ENCODE results near the gene ZKSCAN8.

ZKSCAN8 gene

GRCh38 chr6:28124971-28125353, 16.7 kb upstream of the ZKSCAN8 start:
- H3K9me3 Mint-ChIP-seq = no peaks in the 10 kb centered on the region
- peak in 1 of 2 donors; percentile 14 for ATAC-seq (replicated peaks)
- no peaks in the 10 kb centered on the region for H3K27me3 Mint-ChIP-seq
- peak overlapping the region; percentile 93 to 98 for H3K4me3 Mint-ChIP-seq
- H3K4me1 Mint-ChIP-seq = peaks cover 29 to 45% of the 10 kb centered on the region in 2 donors
- H3K36me3 Mint-ChIP-seq = peaks cover 29 to 46% of the 10 kb centered on the region in 2 donors
- no peak for DNase-seq
- H3K27ac Mint-ChIP-seq = peak overlapping the region; percentile 91

DNA sequence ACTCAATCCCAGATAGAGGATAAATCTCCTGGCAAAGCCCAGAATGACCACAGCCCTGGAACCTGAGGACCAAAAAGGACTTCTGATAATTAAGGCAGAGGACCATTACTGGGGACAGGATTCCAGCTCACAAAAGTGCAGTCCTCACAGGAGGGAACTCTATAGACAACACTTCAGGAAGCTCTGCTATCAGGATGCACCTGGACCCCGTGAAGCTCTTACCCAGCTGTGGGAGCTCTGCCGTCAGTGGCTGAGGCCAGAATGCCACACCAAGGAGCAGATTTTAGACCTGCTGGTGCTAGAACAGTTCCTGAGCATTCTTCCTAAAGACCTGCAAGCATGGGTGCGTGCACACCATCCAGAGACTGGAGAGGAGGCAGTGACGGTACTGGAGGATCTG, 16.3 kb upstream of the ZKSCAN8 start:
- Mint-ChIP-seq H3K27me3 (no peaks in the 10 kb centered on the region), H3K36me3 (peaks cover 26 to 42% of the 10 kb centered on the region in 2 donors), H3K4me3 (peak overlapping the region; percentile 93 to 98), H3K27ac (peak overlapping the region; percentile 71), H3K9me3 (no peaks in the 10 kb centered on the region), H3K4me1 (peaks cover 29 to 47% of the 10 kb centered on the region in 2 donors)
- ATAC-seq (replicated peaks) (no peak), DNase-seq (no peak)

GRCh38 chr6:28134015-28134414, 7.7 kb upstream of the ZKSCAN8 start:
- no peak for ATAC-seq (replicated peaks)
- H3K27ac Mint-ChIP-seq = no peak overlapping the region
- no peak overlapping the region for H3K4me3 Mint-ChIP-seq
- peaks cover 28 to 60% of the 10 kb centered on the region in 2 donors for H3K4me1 Mint-ChIP-seq
- no peaks in the 10 kb centered on the region for H3K27me3 Mint-ChIP-seq
- peaks cover 19 to 22% of the 10 kb centered on the region in 2 donors for H3K36me3 Mint-ChIP-seq
- DNase-seq = no peak
- no peaks in the 10 kb centered on the region for H3K9me3 Mint-ChIP-seq

DNA sequence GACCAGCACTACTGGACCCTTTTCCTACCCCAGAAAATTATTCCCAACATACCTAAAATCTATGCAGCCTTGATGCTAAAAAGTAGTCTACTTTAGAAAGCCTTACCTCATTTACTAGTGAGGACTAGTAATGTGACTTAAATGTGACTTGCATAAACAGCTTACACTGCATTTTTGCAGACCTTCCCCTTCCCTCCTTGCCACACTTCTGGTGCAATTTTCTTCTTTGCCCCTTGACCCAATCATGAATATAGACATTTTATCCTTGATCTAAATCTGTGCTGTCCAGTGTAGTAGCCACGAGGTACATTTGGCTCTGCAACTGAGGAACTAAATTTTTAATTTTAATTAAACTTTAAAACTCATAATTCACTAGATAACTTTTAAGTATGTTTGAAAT, 7.0 kb upstream of the ZKSCAN8 start:
- no peaks in the 10 kb centered on the region for H3K9me3 Mint-ChIP-seq
- peaks cover 15 to 16% of the 10 kb centered on the region in 2 donors for H3K36me3 Mint-ChIP-seq
- DNase-seq (no peak), ATAC-seq (replicated peaks) (no peak)
- H3K27ac Mint-ChIP-seq = no peak overlapping the region
- H3K4me3 Mint-ChIP-seq = no peak overlapping the region
- no peaks in the 10 kb centered on the region for H3K27me3 Mint-ChIP-seq
- H3K4me1 Mint-ChIP-seq = peaks cover 25 to 54% of the 10 kb centered on the region in 2 donors

DNA sequence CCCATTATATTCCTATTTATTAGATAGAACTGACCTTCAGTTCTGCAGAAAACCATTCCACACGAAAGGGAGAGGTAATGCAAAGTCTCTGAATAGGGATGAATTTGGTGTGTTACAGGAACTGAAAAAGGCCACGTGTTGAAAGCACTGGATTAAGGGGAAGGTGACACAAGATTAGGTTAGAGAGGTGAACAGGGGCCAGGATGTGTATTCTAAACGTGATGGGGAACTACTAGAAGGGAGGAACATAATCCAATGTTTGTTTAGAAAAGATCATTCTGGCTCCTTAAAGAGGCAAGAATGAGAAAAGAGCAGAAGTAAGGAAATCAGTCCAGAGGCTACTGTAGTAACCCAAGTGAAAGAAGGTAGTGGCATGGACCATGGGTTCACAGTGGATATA, 6.3 kb upstream of the ZKSCAN8 start:
- Mint-ChIP-seq H3K9me3 (no peaks in the 10 kb centered on the region), H3K4me1 (peaks cover 28 to 57% of the 10 kb centered on the region in 2 donors), H3K27me3 (no peaks in the 10 kb centered on the region), H3K27ac (peak overlapping the region; percentile 96), H3K4me3 (peak overlapping the region; percentile 94 to 99), H3K36me3 (peaks cover 14 to 15% of the 10 kb centered on the region in 2 donors)
- DNase-seq (no peak), ATAC-seq (replicated peaks) (no peak)

GRCh38 chr6:28136585-28137504, 4.8 kb upstream of the ZKSCAN8 start:
- H3K36me3 Mint-ChIP-seq = peaks cover 11% of the 10 kb centered on the region in 2 donors

GRCh38 chr6:28137505-28137981, 4.1 kb upstream of the ZKSCAN8 start:
- peak; percentile 47 for DNase-seq
- Mint-ChIP-seq H3K27ac (peak overlapping the region; percentile 96), H3K9me3 (no peaks in the 10 kb centered on the region), H3K27me3 (no peaks in the 10 kb centered on the region), H3K4me3 (peak overlapping the region; percentile 94 to 99), H3K36me3 (peaks cover 11% of the 10 kb centered on the region in 2 donors), H3K4me1 (peaks cover 31 to 61% of the 10 kb centered on the region in 2 donors)
- ATAC-seq (replicated peaks) = peak; percentile 80

More at GRCh38 chr6:28136585-28137504, 4.8 kb upstream of the ZKSCAN8 start:
- H3K27ac Mint-ChIP-seq = peak overlapping the region; percentile 96
- no peaks in the 10 kb centered on the region for H3K27me3 Mint-ChIP-seq
- peak overlapping the region; percentile 94 to 99 for H3K4me3 Mint-ChIP-seq
- ATAC-seq (replicated peaks) (peak; percentile 57 to 62), DNase-seq (peak; percentile 82)
- H3K9me3 Mint-ChIP-seq = no peaks in the 10 kb centered on the region
- peaks cover 31 to 61% of the 10 kb centered on the region in 2 donors for H3K4me1 Mint-ChIP-seq

DNA sequence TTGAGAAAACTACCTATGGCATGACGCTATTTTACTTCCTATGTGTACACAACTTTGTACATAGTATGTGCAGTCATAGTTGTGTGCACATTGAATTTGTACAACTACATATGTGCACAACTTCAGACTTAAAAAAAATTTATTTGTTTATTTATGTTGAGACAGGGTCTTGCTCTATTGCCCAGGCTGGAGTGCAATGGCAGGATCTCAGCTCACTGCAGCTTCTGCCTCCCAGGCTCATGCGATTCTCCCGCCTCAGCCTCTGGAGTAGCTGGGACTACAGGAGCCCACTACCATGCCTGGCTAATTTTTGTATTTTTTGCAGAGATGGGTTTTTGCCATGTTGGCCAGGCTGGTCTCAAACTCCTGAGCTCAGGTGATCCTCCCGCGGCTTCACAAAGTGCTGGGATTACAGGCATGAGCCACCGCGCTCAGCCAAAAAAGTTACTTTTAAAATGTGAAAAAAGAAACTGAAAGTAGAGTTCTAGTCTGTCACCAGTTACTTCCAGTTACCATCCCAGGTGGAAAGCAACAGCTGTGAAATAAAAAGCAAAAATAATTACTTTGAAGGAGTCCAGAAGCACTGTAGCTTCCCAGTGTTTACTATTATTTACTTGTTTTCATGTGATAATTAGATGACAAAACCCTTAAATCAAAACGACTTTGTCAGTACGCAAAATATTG, 1.7 kb upstream of the ZKSCAN8 start:
- DNase-seq = no peak
- no peak for ATAC-seq (replicated peaks)
- peaks cover 11 to 15% of the 10 kb centered on the region in 2 donors for H3K36me3 Mint-ChIP-seq
- H3K4me1 Mint-ChIP-seq = peaks cover 27 to 54% of the 10 kb centered on the region in 2 donors
- H3K4me3 Mint-ChIP-seq = peak overlapping the region; percentile 70 to 79
- H3K9me3 Mint-ChIP-seq = no peaks in the 10 kb centered on the region
- H3K27ac Mint-ChIP-seq = peak overlapping the region; percentile 42
- no peaks in the 10 kb centered on the region for H3K27me3 Mint-ChIP-seq

- Mint-ChIP-seq H3K27me3 (no peaks in the 10 kb centered on the region), H3K27ac (peak overlapping the region; percentile 42), H3K36me3 (peaks cover 17 to 18% of the 10 kb centered on the region in 2 donors), H3K4me3 (peak overlapping the region; percentile 79 to 98), H3K9me3 (no peaks in the 10 kb centered on the region), H3K4me1 (peaks cover 24 to 48% of the 10 kb centered on the region in 2 donors)
- no peak for DNase-seq
- no peak for ATAC-seq (replicated peaks)
Observed at GRCh38 chr6:28140616-28141015, 1.1 kb upstream of the ZKSCAN8 start.

- no peak for DNase-seq
- Mint-ChIP-seq H3K9me3 (no peaks in the 10 kb centered on the region), H3K4me3 (peak overlapping the region; percentile 98), H3K27ac (peak overlapping the region; percentile 96), H3K36me3 (peaks cover 17 to 20% of the 10 kb centered on the region in 2 donors), H3K4me1 (peaks cover 25 to 45% of the 10 kb centered on the region in 2 donors), H3K27me3 (no peaks in the 10 kb centered on the region)
- ATAC-seq (replicated peaks) = no peak
Observed at GRCh38 chr6:28142446-28142845, 763 bp downstream of the ZKSCAN8 start.

DNA sequence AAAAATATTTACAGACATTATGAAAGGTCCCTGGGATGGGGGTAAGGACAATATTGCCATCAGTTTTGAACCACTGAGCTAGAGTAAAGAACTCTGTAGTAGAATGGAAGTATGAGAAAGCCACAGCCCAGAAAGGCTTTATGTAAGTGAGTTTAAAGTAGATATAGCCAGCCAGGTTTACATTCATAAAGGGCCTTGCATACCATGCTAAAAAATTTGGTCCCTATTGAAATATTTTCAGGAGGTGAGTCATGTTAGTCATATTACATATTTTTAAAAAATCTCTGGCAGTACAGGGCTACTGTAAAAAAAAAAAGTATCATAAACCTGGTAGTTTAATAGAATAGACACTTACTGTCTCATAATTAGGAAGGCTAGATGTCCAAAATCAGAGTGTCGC, 3.5 kb downstream of the ZKSCAN8 start:
- H3K4me1 Mint-ChIP-seq = peaks cover 18 to 29% of the 10 kb centered on the region in 2 donors
- peaks cover 36 to 38% of the 10 kb centered on the region in 2 donors for H3K36me3 Mint-ChIP-seq

DNA sequence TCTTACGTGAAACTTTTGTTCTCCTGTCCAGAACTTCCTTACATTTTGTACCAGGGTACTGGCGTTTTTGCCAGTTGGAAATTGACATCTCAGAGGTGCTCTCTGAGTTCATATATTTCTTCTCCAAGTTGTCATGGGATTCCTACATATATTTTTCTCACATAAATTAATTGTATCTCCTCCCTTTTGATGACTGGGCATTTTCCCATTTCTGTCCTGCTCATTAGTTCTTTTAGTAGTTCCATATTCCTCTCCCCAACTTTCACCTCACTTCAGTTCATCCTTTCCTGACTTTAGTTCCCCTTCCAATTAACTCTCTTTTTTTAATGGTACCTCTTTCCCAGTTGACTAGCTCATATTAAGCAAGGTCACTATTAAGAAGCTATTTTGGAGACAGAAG, 10.8 kb downstream of the ZKSCAN8 start:
- peaks cover 0 to 2% of the 10 kb centered on the region in 2 donors for H3K4me1 Mint-ChIP-seq
- DNase-seq (no peak), ATAC-seq (replicated peaks) (no peak)
- peaks cover 76 to 85% of the 10 kb centered on the region in 2 donors for H3K36me3 Mint-ChIP-seq
- no peak overlapping the region for H3K4me3 Mint-ChIP-seq
- no peaks in the 10 kb centered on the region for H3K27me3 Mint-ChIP-seq
- peaks cover 7 to 12% of the 10 kb centered on the region in 2 donors for H3K9me3 Mint-ChIP-seq
- no peak overlapping the region for H3K27ac Mint-ChIP-seq

More for the DNA sequence above, 3.5 kb downstream of the ZKSCAN8 start:
- no peak for DNase-seq
- Mint-ChIP-seq H3K4me3 (no peak overlapping the region), H3K27me3 (no peaks in the 10 kb centered on the region), H3K9me3 (no peaks in the 10 kb centered on the region), H3K27ac (no peak overlapping the region)
- ATAC-seq (replicated peaks) = no peak

GRCh38 chr6:28153546-28153945, 11.9 kb downstream of the ZKSCAN8 start:
- Mint-ChIP-seq H3K4me3 (no peak overlapping the region), H3K36me3 (peaks cover 73 to 88% of the 10 kb centered on the region in 2 donors), H3K27ac (no peak overlapping the region)

GRCh38 chr6:28154357-28154756, 12.7 kb downstream of the ZKSCAN8 start:
- DNase-seq (no peak), ATAC-seq (replicated peaks) (no peak)
- no peak overlapping the region for H3K4me3 Mint-ChIP-seq
- H3K27ac Mint-ChIP-seq = no peak overlapping the region
- no peaks in the 10 kb centered on the region for H3K27me3 Mint-ChIP-seq
- H3K36me3 Mint-ChIP-seq = peaks cover 74 to 89% of the 10 kb centered on the region in 2 donors
- H3K4me1 Mint-ChIP-seq = no peaks in the 10 kb centered on the region
- H3K9me3 Mint-ChIP-seq = peaks cover 12 to 17% of the 10 kb centered on the region in 2 donors

More at GRCh38 chr6:28153546-28153945, 11.9 kb downstream of the ZKSCAN8 start:
- ATAC-seq (replicated peaks) (no peak), DNase-seq (no peak)
- Mint-ChIP-seq H3K4me1 (peaks cover 0 to 1% of the 10 kb centered on the region in 2 donors), H3K9me3 (peaks cover 7 to 14% of the 10 kb centered on the region in 2 donors), H3K27me3 (no peaks in the 10 kb centered on the region)

Data from stimulated activated naive B cell treated with anti-CD40 and anti-IgM and Interleukin-4, amounts not matched to agents 10 μg/mL and 1 μg/mL and 100 μg/mL, for 72 hours (primary cell).